Testis (tissue), 2 donors: ENCODE measurements around the gene RENBP.

ENCODE experiments used
- CTCF ChIP-seq, 3 experiments: fragments of 450-650 bp in 2 of 3; fragments of 200-600 bp in 1 of 3; sonication (generic) in 1 of 3; IDR thresholded peaks; one replicate each; pipeline ENCODE4 v1.5.1; 2016 to 2019; ENCODE audit warnings: antibody characterized with exemption in 3 of 3, mild to moderate bottlenecking in 2 of 3, moderate library complexity in 1 of 3
- POLR2A ChIP-seq: fragments of 450-650 bp; IDR thresholded peaks from one replicate; pipeline ENCODE4 v1.6.1; 2017; ENCODE audit warnings: antibody characterized with exemption, mild to moderate bottlenecking, moderate library complexity

DNA sequence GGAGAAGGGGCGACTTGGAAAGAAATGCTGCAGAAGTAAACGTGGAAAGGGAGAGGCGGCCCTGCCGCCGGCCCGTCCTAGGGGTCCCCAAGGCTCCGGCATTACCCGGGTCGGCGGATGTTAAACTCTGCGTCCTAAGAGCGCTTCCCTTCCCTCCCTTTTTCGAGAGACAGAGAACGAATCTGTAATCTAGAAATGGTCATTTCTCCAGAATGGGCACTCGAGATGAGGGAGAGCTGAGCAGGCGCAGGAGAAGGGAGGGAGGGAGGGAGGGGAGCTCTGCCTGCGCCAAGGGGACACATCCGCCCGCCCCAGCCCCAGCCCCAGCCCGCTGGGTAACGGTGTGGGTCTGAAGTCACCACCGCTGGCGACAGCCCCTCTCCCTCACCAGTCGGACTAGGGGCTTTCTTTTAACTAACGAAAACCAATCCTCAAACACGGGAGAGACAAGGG, 25.5 kb upstream of the RENBP start:
- no peak for TF ChIP-seq CTCF (IDR thresholded peaks at IDR 0.05)
- no peak for TF ChIP-seq POLR2A
